ENCODE results near the gene NCAPH2. TPM values are rescaled to one million over a fixed set of nuclear protein-coding genes. Genes with fewer than 3 reads are reported as not detected.
A peak's percentile ranks its signal among the peaks of the same experiment; 100 is the strongest.

Gene NCAPH2
- total and polyA plus RNA-seq, 2 of the 13 experiments (the other 11 are each of a cell fraction or from before 2014, with no cell fraction given) = 28.1 to 64.4 TPM

DNA sequence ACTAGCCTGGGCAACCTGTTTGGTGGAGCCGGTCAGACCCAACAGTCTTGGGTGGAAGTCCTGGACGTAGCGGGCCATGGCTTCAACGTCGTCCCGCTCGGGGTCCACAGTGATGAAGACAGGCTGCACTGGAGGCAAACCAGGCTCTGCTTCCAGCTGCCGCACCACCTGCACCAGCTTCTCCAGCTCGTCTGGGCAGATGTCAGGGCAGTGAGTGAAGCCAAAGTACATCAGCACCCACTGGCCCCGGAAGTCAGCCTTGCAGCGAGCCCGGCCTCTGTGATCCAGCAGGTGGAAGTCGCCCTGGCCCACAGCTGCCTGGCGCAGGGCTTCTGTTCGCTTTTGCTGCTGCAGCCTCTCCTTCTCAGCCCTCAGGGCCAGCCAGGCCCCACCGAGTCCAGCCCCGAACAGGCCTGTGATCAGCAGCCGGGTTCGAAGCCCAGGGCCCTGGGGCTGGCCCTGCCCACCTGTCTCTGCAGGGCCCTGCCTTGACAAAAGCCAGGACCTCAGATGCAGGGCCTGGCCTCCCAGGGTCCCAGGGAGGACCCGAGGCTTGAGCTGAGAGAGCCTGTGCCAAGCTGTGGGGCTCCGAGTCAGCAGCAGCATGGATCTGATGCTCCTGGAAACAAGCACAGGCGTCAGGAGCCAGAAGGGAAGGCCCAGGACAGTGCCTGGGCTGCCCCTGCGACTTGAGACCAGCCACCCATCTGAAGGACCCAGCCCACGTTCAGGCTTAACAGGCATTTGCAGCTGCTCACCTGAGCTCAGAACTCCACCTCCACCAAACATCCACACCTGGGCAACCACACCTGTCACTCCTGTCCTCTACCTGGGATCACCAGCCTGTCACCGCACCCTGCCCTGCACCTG lies 16.0 kb downstream of the NCAPH2 start:
- Histone ChIP-seq H4K20me1 (ENCODE audit: insufficient read depth, low read length) (peaks cover 19% of the 10 kb centered on the region), H3K4me3 (replicated peaks in 1 of 3; ENCODE audit: insufficient read depth in 1 of 3, low read depth in 2 of 3, low read length in 3 of 3) (peak overlapping the region; percentile 65 to 84 (median 83)), H3K27me3 (ENCODE audit: control insufficient read depth in 1 of 2, insufficient read depth in 2 of 2, low read length in 2 of 2) (no peaks in the 10 kb centered on the region), H3K4me2 (ENCODE audit: low read depth, low read length) (peak overlapping the region; percentile 100), H3K9me3 (ENCODE audit: low read length) (no peaks in the 10 kb centered on the region), H3K79me2 (ENCODE audit: insufficient read depth, low read length) (peaks cover 20% of the 10 kb centered on the region), H3K9ac (ENCODE audit: insufficient read depth, low read depth, low read length) (peak overlapping the region; percentile 91), H3K4me1 (ENCODE audit: insufficient read depth, low read length) (peaks cover 38% of the 10 kb centered on the region), H3K27ac (ENCODE audit: extremely low read length, insufficient read depth, low read length) (peak overlapping the region; percentile 94), H3K36me3 (replicated peaks in 1 of 2; ENCODE audit: control insufficient read depth in 1 of 2, insufficient read depth in 2 of 2, low read length in 2 of 2) (peaks cover 8 to 32% of the 10 kb centered on the region in 2 experiments; a peak in 4 of 5 replicates), H2AFZ (ENCODE audit: low read length) (no peak overlapping the region)
- 88% methylated on average over 1 of the region's 25 CpGs for WGBS (ENCODE audit: low lambda C conversion rate)
- DNase-seq (ENCODE audit: low spot score) (no peak), ATAC-seq (no peak), FAIRE-seq (no peak)
- intact Hi-C loops (cut with micrococcal nuclease; ENCODE audit: unreplicated experiment) = no loop called here
- ChIA-PET POLR2A (interaction anchor here (0.7 to 4.2 kb wide), 16 partner anchors 11 to 273 kb away, joined by 3 to 97 read pairs (median 13); partner anchors contain the start of genes CHKB, DENND6B, HDAC10 and KLHDC7B), CTCF (ENCODE audit: low intra/inter-chr PET ratio, low total read pairs) (no interaction called here)
- in situ Hi-C loops (cut with HindIII; ENCODE audit: extremely low pct_ligation_motif_present, low pct_unique_long_range_greater_than_20kb) = no loop called here
- no TSS peak for BruUV-seq (replicated peaks)
- TF ChIP-seq RBFOX2 (IDR thresholded peaks at IDR 0.05; ENCODE audit: low read depth, low read length) (peak; percentile 66; the same call in 1 of the 2 replicates), BORCS8-MEF2B (CRISPR knock-in tag; IDR thresholded peaks at IDR 0.05) (no peak), ZNF788 (CRISPR knock-in tag; IDR thresholded peaks at IDR 0.05; ENCODE audit: borderline replicate concordance) (no peak), MYNN (CRISPR knock-in tag; IDR thresholded peaks at IDR 0.05; ENCODE audit: low read depth) (no peak), CCDC6 (CRISPR knock-in tag; IDR thresholded peaks at IDR 0.05) (no peak), KDM4B (CRISPR knock-in tag; IDR thresholded peaks at IDR 0.05) (no peak), ZNF207 (IDR thresholded peaks at IDR 0.05; ENCODE audit: borderline replicate concordance) (no peak), AGO2 (optimal IDR thresholded peaks at IDR 0.05; ENCODE audit: low read depth, low read length) (peak; percentile 95), ZBTB38 (CRISPR knock-in tag; IDR thresholded peaks at IDR 0.05) (peak; percentile 74), ZNF577 (CRISPR knock-in tag; IDR thresholded peaks at IDR 0.05; ENCODE audit: borderline replicate concordance, low read depth) (no peak), MTA1 (CRISPR knock-in tag; IDR thresholded peaks at IDR 0.05; ENCODE audit: borderline replicate concordance) (0 out of 2 replicates have a peak, but pooled peaks have one; percentile 43), ZNF619 (CRISPR knock-in tag; IDR thresholded peaks at IDR 0.05) (0 out of 2 replicates have a peak, but pooled peaks have one; percentile 31), EEA1 (CRISPR knock-in tag; IDR thresholded peaks at IDR 0.05; ENCODE audit: borderline replicate concordance) (no peak)
- TF ChIP-seq, protein P1, sequence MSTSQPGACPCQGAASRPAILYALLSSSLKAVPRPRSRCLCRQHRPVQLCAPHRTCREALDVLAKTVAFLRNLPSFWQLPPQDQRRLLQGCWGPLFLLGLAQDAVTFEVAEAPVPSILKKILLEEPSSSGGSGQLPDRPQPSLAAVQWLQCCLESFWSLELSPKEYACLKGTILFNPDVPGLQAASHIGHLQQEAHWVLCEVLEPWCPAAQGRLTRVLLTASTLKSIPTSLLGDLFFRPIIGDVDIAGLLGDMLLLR (CRISPR knock-in tag; IDR thresholded peaks at IDR 0.05) = no peak
- TF ChIP-seq, protein P2, sequence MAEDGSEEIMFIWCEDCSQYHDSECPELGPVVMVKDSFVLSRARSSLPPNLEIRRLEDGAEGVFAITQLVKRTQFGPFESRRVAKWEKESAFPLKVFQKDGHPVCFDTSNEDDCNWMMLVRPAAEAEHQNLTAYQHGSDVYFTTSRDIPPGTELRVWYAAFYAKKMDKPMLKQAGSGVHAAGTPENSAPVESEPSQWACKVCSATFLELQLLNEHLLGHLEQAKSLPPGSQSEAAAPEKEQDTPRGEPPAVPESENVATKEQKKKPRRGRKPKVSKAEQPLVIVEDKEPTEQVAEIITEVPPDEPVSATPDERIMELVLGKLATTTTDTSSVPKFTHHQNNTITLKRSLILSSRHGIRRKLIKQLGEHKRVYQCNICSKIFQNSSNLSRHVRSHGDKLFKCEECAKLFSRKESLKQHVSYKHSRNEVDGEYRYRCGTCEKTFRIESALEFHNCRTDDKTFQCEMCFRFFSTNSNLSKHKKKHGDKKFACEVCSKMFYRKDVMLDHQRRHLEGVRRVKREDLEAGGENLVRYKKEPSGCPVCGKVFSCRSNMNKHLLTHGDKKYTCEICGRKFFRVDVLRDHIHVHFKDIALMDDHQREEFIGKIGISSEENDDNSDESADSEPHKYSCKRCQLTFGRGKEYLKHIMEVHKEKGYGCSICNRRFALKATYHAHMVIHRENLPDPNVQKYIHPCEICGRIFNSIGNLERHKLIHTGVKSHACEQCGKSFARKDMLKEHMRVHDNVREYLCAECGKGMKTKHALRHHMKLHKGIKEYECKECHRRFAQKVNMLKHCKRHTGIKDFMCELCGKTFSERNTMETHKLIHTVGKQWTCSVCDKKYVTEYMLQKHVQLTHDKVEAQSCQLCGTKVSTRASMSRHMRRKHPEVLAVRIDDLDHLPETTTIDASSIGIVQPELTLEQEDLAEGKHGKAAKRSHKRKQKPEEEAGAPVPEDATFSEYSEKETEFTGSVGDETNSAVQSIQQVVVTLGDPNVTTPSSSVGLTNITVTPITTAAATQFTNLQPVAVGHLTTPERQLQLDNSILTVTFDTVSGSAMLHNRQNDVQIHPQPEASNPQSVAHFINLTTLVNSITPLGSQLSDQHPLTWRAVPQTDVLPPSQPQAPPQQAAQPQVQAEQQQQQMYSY (CRISPR knock-in tag; IDR thresholded peaks at IDR 0.05) = no peak
- TF ChIP-seq, protein P3, sequence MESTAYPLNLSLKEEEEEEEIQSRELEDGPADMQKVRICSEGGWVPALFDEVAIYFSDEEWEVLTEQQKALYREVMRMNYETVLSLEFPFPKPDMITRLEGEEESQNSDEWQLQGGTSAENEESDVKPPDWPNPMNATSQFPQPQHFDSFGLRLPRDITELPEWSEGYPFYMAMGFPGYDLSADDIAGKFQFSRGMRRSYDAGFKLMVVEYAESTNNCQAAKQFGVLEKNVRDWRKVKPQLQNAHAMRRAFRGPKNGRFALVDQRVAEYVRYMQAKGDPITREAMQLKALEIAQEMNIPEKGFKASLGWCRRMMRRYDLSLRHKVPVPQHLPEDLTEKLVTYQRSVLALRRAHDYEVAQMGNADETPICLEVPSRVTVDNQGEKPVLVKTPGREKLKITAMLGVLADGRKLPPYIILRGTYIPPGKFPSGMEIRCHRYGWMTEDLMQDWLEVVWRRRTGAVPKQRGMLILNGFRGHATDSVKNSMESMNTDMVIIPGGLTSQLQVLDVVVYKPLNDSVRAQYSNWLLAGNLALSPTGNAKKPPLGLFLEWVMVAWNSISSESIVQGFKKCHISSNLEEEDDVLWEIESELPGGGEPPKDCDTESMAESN (CRISPR knock-in tag; conservative IDR thresholded peaks at IDR 0.05) = no peak

Data from HepG2 (cell line).